ENCODE results near the gene FAM216B.
A peak's percentile ranks its signal among the peaks of the same experiment; 100 is the strongest.

Gene FAM216B

GRCh38 chr13:42781352-42781751, at the start of gene FAM216B:
TSS of gene FAM216B (plus strand) at chr13:42781584. CDS start at chr13:42784068, 2,484 bp downstream.
- H3K4me1 ChIP-seq, result no peaks in the 10 kb centered on the region
- H3K36me3 ChIP-seq, result no peaks in the 10 kb centered on the region
- H3K4me3 ChIP-seq, result no peak within 1 kb of the TSS
- no peak within 1 kb of the TSS for H3K9ac ChIP-seq
- no peaks in the 10 kb centered on the region for H3K27me3 ChIP-seq
- peaks cover 8% of the 10 kb centered on the region; the same call in 1 of the 2 replicates for H3K9me3 ChIP-seq
- TF ChIP-seq Cebpa-rat (IDR thresholded peaks at IDR 0.05), result no peak
- H3K4me2 ChIP-seq, result no peak within 1 kb of the TSS
- no peaks in the 10 kb centered on the region for H4K20me1 ChIP-seq
- H3K27ac ChIP-seq, result no peak within 1 kb of the TSS

DNA sequence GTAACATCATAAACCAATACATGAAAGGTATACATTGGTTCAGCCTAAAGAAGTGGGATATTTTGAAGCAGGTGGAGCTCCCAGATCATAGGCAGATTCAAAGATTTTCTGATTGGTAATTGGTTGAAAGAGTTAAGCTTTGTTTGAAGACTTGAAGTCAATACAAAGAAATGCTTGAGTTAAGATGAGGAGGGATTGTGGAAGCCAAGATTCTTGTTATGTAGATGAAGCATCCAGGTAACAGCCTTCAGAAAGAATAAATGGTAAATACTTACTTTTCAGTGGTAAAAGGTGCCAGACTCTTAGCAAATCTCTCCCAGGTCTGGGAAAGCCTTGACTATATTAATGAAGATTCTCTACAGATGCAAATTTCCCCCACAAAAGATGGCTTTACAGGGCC, 49.3 kb upstream of the FAM216B start:
- Histone ChIP-seq H3K27ac (no peak overlapping the region), H3K36me3 (no peaks in the 10 kb centered on the region), H3K4me3 (no peak overlapping the region), H3K9ac (no peak overlapping the region), H3K9me3 (no peaks in the 10 kb centered on the region), H3K27me3 (no peaks in the 10 kb centered on the region), H3K4me2 (no peak overlapping the region), H3K4me1 (no peaks in the 10 kb centered on the region), H4K20me1 (no peaks in the 10 kb centered on the region)
- TF ChIP-seq Cebpa-rat (IDR thresholded peaks at IDR 0.05), result no peak

- H3K9ac ChIP-seq, result no peak overlapping the region
- H3K9me3 ChIP-seq, result no peaks in the 10 kb centered on the region
- H3K27me3 ChIP-seq, result no peaks in the 10 kb centered on the region
- H3K4me2 ChIP-seq, result no peak overlapping the region
- H3K36me3 ChIP-seq, result no peaks in the 10 kb centered on the region
- H4K20me1 ChIP-seq, result no peaks in the 10 kb centered on the region
- H3K4me1 ChIP-seq, result no peaks in the 10 kb centered on the region
- no peak for TF ChIP-seq Cebpa-rat (IDR thresholded peaks at IDR 0.05)
- no peak overlapping the region for H3K27ac ChIP-seq
- no peak overlapping the region for H3K4me3 ChIP-seq
Observed at GRCh38 chr13:42733046-42733445, 48.3 kb upstream of the FAM216B start.

DNA sequence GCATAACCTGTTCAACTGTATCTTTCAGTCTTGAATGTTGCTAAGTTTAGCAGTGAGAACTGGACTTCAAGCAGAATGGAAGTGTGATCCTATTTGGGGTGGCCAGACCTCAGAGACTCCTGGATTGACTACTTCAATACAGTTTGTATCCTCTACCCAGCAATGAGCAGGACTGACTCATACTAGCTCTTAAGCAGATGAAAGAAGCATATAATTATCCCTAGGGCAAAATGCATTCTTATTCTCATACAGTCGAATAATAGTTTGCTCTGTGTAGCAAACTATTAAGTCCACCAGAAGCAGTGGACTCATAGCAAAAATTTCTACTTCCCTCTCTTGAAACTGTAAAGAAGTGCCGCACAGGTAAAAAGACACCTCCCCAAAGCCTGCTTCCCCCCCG, 46.4 kb upstream of the FAM216B start:
- H3K9ac ChIP-seq, result no peak overlapping the region
- H3K9me3 ChIP-seq, result no peaks in the 10 kb centered on the region
- H3K4me3 ChIP-seq, result no peak overlapping the region
- no peaks in the 10 kb centered on the region for H4K20me1 ChIP-seq
- no peak overlapping the region for H3K27ac ChIP-seq
- TF ChIP-seq Cebpa-rat (IDR thresholded peaks at IDR 0.05), result no peak
- no peaks in the 10 kb centered on the region for H3K4me1 ChIP-seq
- H3K4me2 ChIP-seq, result no peak overlapping the region
- H3K36me3 ChIP-seq, result no peaks in the 10 kb centered on the region
- no peaks in the 10 kb centered on the region for H3K27me3 ChIP-seq

- Histone ChIP-seq H3K4me2 (no peak overlapping the region), H3K27me3 (no peaks in the 10 kb centered on the region), H3K9ac (no peak overlapping the region), H3K27ac (no peak overlapping the region), H3K4me1 (no peaks in the 10 kb centered on the region), H4K20me1 (no peaks in the 10 kb centered on the region), H3K9me3 (no peaks in the 10 kb centered on the region), H3K4me3 (no peak overlapping the region), H3K36me3 (no peaks in the 10 kb centered on the region)
- TF ChIP-seq Cebpa-rat (IDR thresholded peaks at IDR 0.05), result no peak
Observed at GRCh38 chr13:42740753-42741152, 40.6 kb upstream of the FAM216B start.

- TF ChIP-seq Cebpa-rat (IDR thresholded peaks at IDR 0.05), result no peak
- H3K4me2 ChIP-seq, result no peak overlapping the region
- no peak overlapping the region for H3K9ac ChIP-seq
- H3K27ac ChIP-seq, result no peak overlapping the region
- no peaks in the 10 kb centered on the region for H4K20me1 ChIP-seq
- H3K36me3 ChIP-seq, result no peaks in the 10 kb centered on the region
- no peak overlapping the region for H3K4me3 ChIP-seq
- H3K9me3 ChIP-seq, result no peaks in the 10 kb centered on the region
- H3K27me3 ChIP-seq, result no peaks in the 10 kb centered on the region
- H3K4me1 ChIP-seq, result no peaks in the 10 kb centered on the region
Observed at GRCh38 chr13:42741914-42742313, 39.5 kb upstream of the FAM216B start.

DNA sequence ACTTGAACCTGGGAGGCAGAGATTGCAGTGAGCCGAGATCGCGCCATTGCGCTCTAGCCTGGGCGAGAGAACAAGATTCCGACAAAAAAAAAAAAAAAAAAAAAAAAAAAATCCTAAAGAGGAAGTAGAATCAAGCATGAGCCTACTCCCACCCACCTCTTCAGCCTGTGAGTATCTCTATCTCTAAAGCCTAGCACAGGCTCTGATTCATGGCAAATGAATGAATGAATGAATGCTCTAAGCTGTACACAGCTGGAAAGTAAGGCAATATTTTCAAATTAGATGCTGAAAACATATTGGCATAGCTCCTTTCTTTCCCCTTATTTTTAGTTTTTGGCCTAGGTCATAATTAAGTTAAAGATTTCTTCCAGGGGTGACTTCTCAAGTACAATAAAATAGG, 35.7 kb upstream of the FAM216B start:
- Histone ChIP-seq H3K36me3 (no peaks in the 10 kb centered on the region), H4K20me1 (no peaks in the 10 kb centered on the region), H3K4me1 (no peaks in the 10 kb centered on the region), H3K4me2 (no peak overlapping the region), H3K4me3 (no peak overlapping the region), H3K27me3 (no peaks in the 10 kb centered on the region), H3K27ac (no peak overlapping the region), H3K9me3 (no peaks in the 10 kb centered on the region), H3K9ac (no peak overlapping the region)
- no peak for TF ChIP-seq Cebpa-rat (IDR thresholded peaks at IDR 0.05)

DNA sequence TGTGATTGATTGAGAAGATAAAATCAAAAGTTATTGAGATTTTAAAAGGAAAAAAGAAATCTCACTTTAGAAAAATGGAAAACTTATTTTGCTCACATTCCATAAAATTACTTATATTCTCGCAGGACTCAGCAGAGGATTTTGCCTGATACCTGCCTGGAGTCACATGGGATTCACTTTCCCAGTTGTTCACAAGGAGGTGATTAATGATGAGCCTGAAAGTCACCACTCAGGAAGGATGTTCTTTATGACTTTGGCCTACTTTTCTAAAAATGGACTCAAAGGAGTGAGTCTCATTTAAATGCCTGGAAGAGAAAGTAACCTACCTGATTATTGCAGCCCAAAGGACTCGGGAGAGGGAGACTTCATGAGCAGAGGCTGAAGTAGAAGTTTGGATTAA, 34.5 kb upstream of the FAM216B start:
- TF ChIP-seq Cebpa-rat (IDR thresholded peaks at IDR 0.05), result no peak
- no peaks in the 10 kb centered on the region for H4K20me1 ChIP-seq
- H3K4me2 ChIP-seq, result no peak overlapping the region

DNA sequence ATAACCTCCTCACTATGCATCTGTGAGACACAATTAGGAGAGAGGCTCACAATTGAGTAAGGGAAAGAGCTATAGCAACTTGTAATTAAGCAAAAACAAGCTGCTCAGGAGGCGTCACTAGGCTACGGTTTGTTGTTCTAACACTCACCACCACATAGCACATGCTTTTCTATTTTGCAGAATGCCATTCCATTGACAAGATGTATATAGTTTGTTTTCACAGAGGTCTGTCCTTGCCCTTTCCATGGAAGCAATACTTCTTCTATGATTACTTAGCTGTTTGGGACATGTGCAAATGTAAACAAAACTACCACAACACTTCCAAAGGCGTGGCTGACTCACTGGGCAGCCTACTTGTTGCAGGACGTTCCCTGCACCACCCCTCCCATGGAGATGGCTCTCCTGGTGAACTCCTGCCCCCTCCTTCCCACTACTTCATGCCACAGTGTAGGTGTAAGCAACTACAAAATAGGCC, 33.9 kb upstream of the FAM216B start:
- H3K4me1 ChIP-seq, result no peaks in the 10 kb centered on the region
- H3K27me3 ChIP-seq, result no peaks in the 10 kb centered on the region
- no peak overlapping the region for H3K4me2 ChIP-seq
- no peaks in the 10 kb centered on the region for H3K36me3 ChIP-seq
- H3K9ac ChIP-seq, result no peak overlapping the region
- H3K4me3 ChIP-seq, result no peak overlapping the region
- H3K27ac ChIP-seq, result no peak overlapping the region
- no peaks in the 10 kb centered on the region for H3K9me3 ChIP-seq
- TF ChIP-seq Cebpa-rat (IDR thresholded peaks at IDR 0.05), result no peak
- no peaks in the 10 kb centered on the region for H4K20me1 ChIP-seq

More for the DNA sequence above, 34.5 kb upstream of the FAM216B start:
- H3K36me3 ChIP-seq, result no peaks in the 10 kb centered on the region
- no peaks in the 10 kb centered on the region for H3K4me1 ChIP-seq
- H3K4me3 ChIP-seq, result no peak overlapping the region
- H3K9ac ChIP-seq, result no peak overlapping the region
- H3K27me3 ChIP-seq, result no peaks in the 10 kb centered on the region
- H3K9me3 ChIP-seq, result no peaks in the 10 kb centered on the region
- H3K27ac ChIP-seq, result no peak overlapping the region

GRCh38 chr13:42750794-42751193, 30.6 kb upstream of the FAM216B start:
- no peak overlapping the region for H3K4me2 ChIP-seq
- no peak overlapping the region for H3K27ac ChIP-seq
- no peaks in the 10 kb centered on the region for H3K36me3 ChIP-seq
- H4K20me1 ChIP-seq, result no peaks in the 10 kb centered on the region
- H3K9me3 ChIP-seq, result no peaks in the 10 kb centered on the region
- no peak overlapping the region for H3K9ac ChIP-seq
- H3K4me3 ChIP-seq, result no peak overlapping the region
- H3K4me1 ChIP-seq, result no peaks in the 10 kb centered on the region
- H3K27me3 ChIP-seq, result no peaks in the 10 kb centered on the region
- 0 out of 2 replicates have a peak, but pooled peaks have one; percentile 15 for TF ChIP-seq Cebpa-rat (IDR thresholded peaks at IDR 0.05)

DNA sequence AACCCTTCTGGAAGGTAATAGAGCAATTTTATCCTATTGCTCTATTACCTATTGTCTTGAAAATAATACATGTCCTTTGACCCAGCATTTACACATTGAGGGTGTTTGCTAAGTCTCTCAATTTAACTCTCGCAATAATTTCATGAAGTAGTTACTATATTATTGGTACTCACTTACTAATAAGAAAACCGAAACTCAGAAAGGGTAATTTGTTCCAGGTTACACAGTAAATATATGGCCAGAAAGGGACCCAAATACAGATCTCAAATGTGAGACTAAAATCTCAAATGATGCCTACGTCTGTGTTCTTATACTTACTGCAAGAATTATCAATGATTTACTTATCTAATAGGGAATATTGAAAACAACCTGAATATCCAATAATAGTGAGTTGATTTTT, 29.7 kb upstream of the FAM216B start:
- Histone ChIP-seq H3K4me1 (no peaks in the 10 kb centered on the region), H3K27ac (no peak overlapping the region), H3K4me2 (no peak overlapping the region), H3K9me3 (no peaks in the 10 kb centered on the region), H3K9ac (no peak overlapping the region), H3K4me3 (no peak overlapping the region), H3K36me3 (no peaks in the 10 kb centered on the region), H3K27me3 (no peaks in the 10 kb centered on the region), H4K20me1 (no peaks in the 10 kb centered on the region)
- no peak for TF ChIP-seq Cebpa-rat (IDR thresholded peaks at IDR 0.05)
